H9 (cell line): ENCODE data around the gene ARMS2. TPM values are rescaled to one million over a fixed set of nuclear protein-coding genes. Genes with fewer than 3 reads are reported as not detected.

Experiments used
- DNase-seq: peaks from one replicate; pipeline ENCODE4 v3.0.0-alpha.2; 2017
- H2AFZ ChIP-seq: one replicate; pipeline ENCODE4 v1.6.1; 2013; ENCODE audit warnings: mild to moderate bottlenecking, low read length, control low read depth, moderate library complexity
- H2AK5ac ChIP-seq: 2 replicates; pipeline ENCODE4 v1.6.1; 2013; ENCODE audit warnings: low read length, control low read depth, mixed read lengths; ENCODE audit not compliant: insufficient read length
- H2BK120ac ChIP-seq: one replicate; pipeline ENCODE4 v1.6.1; 2013; ENCODE audit warnings: low read depth, mild to moderate bottlenecking, low read length, control low read depth, inconsistent platforms; ENCODE audit not compliant: poor library complexity, severe bottlenecking
- H2BK12ac ChIP-seq: 2 replicates; pipeline ENCODE4 v1.6.1; 2013; ENCODE audit warnings: low read length, control low read depth, mixed read lengths, low read depth; ENCODE audit not compliant: insufficient read length
- H2BK15ac ChIP-seq: 2 replicates; pipeline ENCODE4 v1.6.1; 2013; ENCODE audit warnings: low read depth, low read length, control low read depth
- H2BK20ac ChIP-seq: one replicate; pipeline ENCODE4 v1.6.1; 2013; ENCODE audit warnings: low read depth, mild to moderate bottlenecking, low read length, control low read depth, inconsistent platforms; ENCODE audit not compliant: poor library complexity, severe bottlenecking
- H2BK5ac ChIP-seq: 2 replicates; pipeline ENCODE4 v1.6.1; 2013; ENCODE audit warnings: low read length, control low read depth, mixed read lengths; ENCODE audit not compliant: insufficient read length
- H3K14ac ChIP-seq: 2 replicates; pipeline ENCODE4 v1.6.1; 2013; ENCODE audit warnings: low read length, control low read depth; ENCODE audit not compliant: insufficient read depth
- H3K18ac ChIP-seq: 2 replicates; pipeline ENCODE4 v1.6.1; 2013; ENCODE audit warnings: low read depth, mild to moderate bottlenecking, mixed read lengths, low read length, control low read depth; ENCODE audit not compliant: insufficient read length
- H3K23ac ChIP-seq: 2 replicates; pipeline ENCODE4 v1.6.1; 2013; ENCODE audit warnings: low read length, control low read depth, mixed read lengths, low read depth; ENCODE audit not compliant: insufficient read length
- H3K23me2 ChIP-seq: 2 replicates; pipeline ENCODE4 v1.6.1; 2013; ENCODE audit warnings: low read depth, mild to moderate bottlenecking, mixed read lengths, low read length, control low read depth; ENCODE audit not compliant: insufficient read length, poor library complexity, severe bottlenecking
- H3K27ac ChIP-seq: 2 replicates; pipeline ENCODE4 v1.5.1; 2013; ENCODE audit warnings: low read length, control low read depth, mixed read lengths, low read depth; ENCODE audit not compliant: insufficient read length
- H3K27me3 ChIP-seq: 2 replicates; pipeline ENCODE4 v1.6.1; 2013; ENCODE audit warnings: low read length, control low read depth, inconsistent platforms; ENCODE audit not compliant: insufficient read depth
- H3K4ac ChIP-seq: 2 replicates; pipeline ENCODE4 v1.6.1; 2013; ENCODE audit warnings: low read depth, mild to moderate bottlenecking, control low read depth, inconsistent platforms, low read length, moderate library complexity
- H3K4me1 ChIP-seq: 2 replicates; pipeline ENCODE4 v1.6.1; 2013; ENCODE audit warnings: low read length, control low read depth, inconsistent platforms; ENCODE audit not compliant: insufficient read depth
- H3K4me2 ChIP-seq: 2 replicates; pipeline ENCODE4 v1.6.1; 2013; ENCODE audit warnings: low read length, control low read depth, mixed read lengths; ENCODE audit not compliant: insufficient read length, insufficient read depth
- H3K56ac ChIP-seq: 2 replicates; pipeline ENCODE4 v1.6.1; 2013; ENCODE audit warnings: low read depth, mild to moderate bottlenecking, mixed read lengths, low read length, control low read depth; ENCODE audit not compliant: insufficient read length
- H3K79me1 ChIP-seq: 2 replicates; pipeline ENCODE4 v1.6.1; 2013; ENCODE audit warnings: low read depth, mild to moderate bottlenecking, moderate library complexity, low read length, control low read depth, inconsistent platforms; ENCODE audit not compliant: insufficient read depth, poor library complexity, severe bottlenecking
- H3K79me2 ChIP-seq: 2 replicates; pipeline ENCODE4 v1.6.1; 2013; ENCODE audit warnings: low read length, control low read depth, inconsistent platforms; ENCODE audit not compliant: insufficient read depth
- H3K9ac ChIP-seq: 2 replicates; pipeline ENCODE4 v1.6.1; 2013; ENCODE audit warnings: low read length, control low read depth, mixed read lengths; ENCODE audit not compliant: insufficient read length; ENCODE audit errors: extremely low read depth
- H3K9me3 ChIP-seq: one replicate; pipeline ENCODE4 v1.6.1; 2013; ENCODE audit warnings: low read depth, low read length, inconsistent platforms; ENCODE audit not compliant: control insufficient read depth
- H3T11ph ChIP-seq: one replicate; pipeline ENCODE4 v1.6.1; 2013; ENCODE audit warnings: mild to moderate bottlenecking, low read length, control low read depth, inconsistent platforms
- H4K20me1 ChIP-seq: one replicate; pipeline ENCODE4 v1.6.1; 2013; ENCODE audit not compliant: control insufficient read depth, insufficient read length, insufficient read depth
- H4K5ac ChIP-seq: 2 replicates; pipeline ENCODE4 v1.6.1; 2013; ENCODE audit warnings: low read depth, mild to moderate bottlenecking, mixed read lengths, low read length, control low read depth; ENCODE audit not compliant: insufficient read length
- H4K8ac ChIP-seq: replicated peaks from 2 replicates; pipeline ENCODE4 v1.6.1; 2013; ENCODE audit warnings: low read length, control low read depth, mixed read lengths, low read depth; ENCODE audit not compliant: insufficient read length
- H4K91ac ChIP-seq: 2 replicates; pipeline ENCODE4 v1.6.1; 2013; ENCODE audit warnings: low read depth, mild to moderate bottlenecking, moderate library complexity, mixed read lengths, low read length, control low read depth; ENCODE audit not compliant: insufficient read length
- H3K27ac Mint-ChIP-seq, 3 experiments: 2 replicates in 2 of 3; 3 replicates in 1 of 3; pipeline ENCODE4 v1.8.0; 2020 to 2021; ENCODE audit warnings: mixed read lengths in 3 of 3, mild to moderate bottlenecking in 1 of 3, moderate library complexity in 1 of 3
- H3K27me3 Mint-ChIP-seq: 2 replicates; pipeline ENCODE4 v1.8.0; 2021; ENCODE audit warnings: low read depth, mild to moderate bottlenecking, moderate library complexity, mixed read lengths
- H3K36me3 Mint-ChIP-seq, 3 experiments: 2 replicates in 2 of 3; 3 replicates in 1 of 3; pipeline ENCODE4 v1.8.0; 2020 to 2021; ENCODE audit warnings: low read depth in 3 of 3, mixed read lengths in 3 of 3; ENCODE audit not compliant: insufficient read depth in 1 of 3
- H3K4me1 Mint-ChIP-seq, 2 experiments: 2 replicates each; pipeline ENCODE4 v1.8.0; 2020; ENCODE audit warnings: mixed read lengths in 2 of 2
- H3K4me3 Mint-ChIP-seq, 2 experiments: 2 replicates in 1 of 2; 3 replicates in 1 of 2; pipeline ENCODE4 v1.8.0; 2020 to 2021; ENCODE audit warnings: mild to moderate bottlenecking in 2 of 2, mixed read lengths in 2 of 2, moderate library complexity in 1 of 2
- H3K9me3 Mint-ChIP-seq, 2 experiments: 2 replicates in 1 of 2; 3 replicates in 1 of 2; pipeline ENCODE4 v1.8.0; 2020; ENCODE audit warnings: mild to moderate bottlenecking in 2 of 2, mixed read lengths in 2 of 2, moderate library complexity in 1 of 2
- WGBS: extraction: QIAGEN DNeasy Blood & Tissue Kit; methylation state at CpG from one replicate; pipeline ENCODE4 v1.1.7; 2013; ENCODE audit warnings: missing lambda C conversion rate, low lambda C conversion rate, mixed read lengths; ENCODE audit not compliant: insufficient read length; ENCODE audit errors: extremely low coverage; 5-methylcytosine and 5-hydroxymethylcytosine counted together
- total RNA-seq: library from RNA; stranded (reverse); gene quantifications from 2 replicates; pipeline ENCODE4 v1.2.1, GENCODE V29; 2021
- TF ChIP-seq, protein P1 (sequence below): fragments of 200-600 bp; sonication (generic); conservative IDR thresholded peaks from 3 replicates; pipeline ENCODE4 v1.8.0; 2021; ENCODE audit warnings: antibody characterized with exemption, mild to moderate bottlenecking

Gene ARMS2
- total RNA-seq, 1 experiment from 2014 or later = not detected

DNA sequence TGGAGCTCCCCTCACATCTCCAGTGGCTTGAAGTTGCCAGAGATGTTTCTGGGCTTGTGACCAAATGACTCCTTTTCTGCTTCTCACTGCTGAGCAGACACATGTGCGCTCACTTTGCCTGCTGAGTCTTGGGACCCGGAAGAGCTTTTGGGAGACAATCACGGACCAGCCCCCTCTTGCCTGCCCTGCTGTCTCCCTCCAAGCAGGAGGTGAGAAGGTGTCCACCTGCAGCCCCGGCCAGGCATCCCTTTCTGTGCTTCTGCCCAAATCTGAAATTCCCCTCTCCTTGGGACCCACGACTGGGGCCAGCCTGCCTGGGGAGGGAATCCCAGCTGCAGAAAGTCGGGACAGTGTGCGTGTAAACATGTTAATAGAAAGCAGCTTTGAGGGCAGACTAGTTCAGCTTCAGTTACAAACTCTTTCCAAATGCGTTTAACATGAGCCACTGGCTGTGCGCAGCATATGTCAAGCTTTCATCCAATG, 38.6 kb downstream of the ARMS2 start:
- no peak overlapping the region for H2BK12ac ChIP-seq
- no peak overlapping the region for H3K27ac ChIP-seq
- H2BK15ac ChIP-seq = no peak overlapping the region
- no peak overlapping the region for H2BK5ac ChIP-seq
- no peaks in the 10 kb centered on the region for H3K27me3 ChIP-seq
- no peak overlapping the region for H3K4ac ChIP-seq
- no CpG with 5 or more reads among the region's 9 CpGs for WGBS
- H4K5ac ChIP-seq = no peak overlapping the region
- H3K4me2 ChIP-seq = no peak overlapping the region
- H3K36me3 Mint-ChIP-seq = no peaks in the 10 kb centered on the region; a peak in 1 of 7 replicates
- H3K56ac ChIP-seq = no peak overlapping the region
- no peaks in the 10 kb centered on the region for H3K9me3 Mint-ChIP-seq
- no peak overlapping the region for H2BK20ac ChIP-seq
- peak overlapping the region in 1 of 3 experiments; percentile 15; a peak in 2 of 7 replicates for H3K27ac Mint-ChIP-seq
- no peaks in the 10 kb centered on the region for H3K9me3 ChIP-seq
- no peaks in the 10 kb centered on the region for H3K4me1 ChIP-seq
- no peak overlapping the region for H2BK120ac ChIP-seq
- DNase-seq = no peak
- H3K27me3 Mint-ChIP-seq = peaks cover 2% of the 10 kb centered on the region; the same call in 1 of the 2 replicates
- H4K91ac ChIP-seq = no peak overlapping the region
- no peak overlapping the region for H3T11ph ChIP-seq
- H3K14ac ChIP-seq = no peak overlapping the region
- no peaks in the 10 kb centered on the region for H3K23me2 ChIP-seq
- H3K23ac ChIP-seq = no peak overlapping the region
- no peaks in the 10 kb centered on the region for H3K79me2 ChIP-seq
- H2AK5ac ChIP-seq = no peak overlapping the region
- TF ChIP-seq, protein P1, sequence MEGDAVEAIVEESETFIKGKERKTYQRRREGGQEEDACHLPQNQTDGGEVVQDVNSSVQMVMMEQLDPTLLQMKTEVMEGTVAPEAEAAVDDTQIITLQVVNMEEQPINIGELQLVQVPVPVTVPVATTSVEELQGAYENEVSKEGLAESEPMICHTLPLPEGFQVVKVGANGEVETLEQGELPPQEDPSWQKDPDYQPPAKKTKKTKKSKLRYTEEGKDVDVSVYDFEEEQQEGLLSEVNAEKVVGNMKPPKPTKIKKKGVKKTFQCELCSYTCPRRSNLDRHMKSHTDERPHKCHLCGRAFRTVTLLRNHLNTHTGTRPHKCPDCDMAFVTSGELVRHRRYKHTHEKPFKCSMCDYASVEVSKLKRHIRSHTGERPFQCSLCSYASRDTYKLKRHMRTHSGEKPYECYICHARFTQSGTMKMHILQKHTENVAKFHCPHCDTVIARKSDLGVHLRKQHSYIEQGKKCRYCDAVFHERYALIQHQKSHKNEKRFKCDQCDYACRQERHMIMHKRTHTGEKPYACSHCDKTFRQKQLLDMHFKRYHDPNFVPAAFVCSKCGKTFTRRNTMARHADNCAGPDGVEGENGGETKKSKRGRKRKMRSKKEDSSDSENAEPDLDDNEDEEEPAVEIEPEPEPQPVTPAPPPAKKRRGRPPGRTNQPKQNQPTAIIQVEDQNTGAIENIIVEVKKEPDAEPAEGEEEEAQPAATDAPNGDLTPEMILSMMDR = no peak
- H3K18ac ChIP-seq = no peak overlapping the region
- H3K79me1 ChIP-seq = no peaks in the 10 kb centered on the region
- no peak overlapping the region for H3K9ac ChIP-seq
- no peaks in the 10 kb centered on the region for H4K20me1 ChIP-seq
- H3K4me1 Mint-ChIP-seq = peaks cover 5 to 15% of the 10 kb centered on the region in 2 experiments
- no peak overlapping the region for H3K4me3 Mint-ChIP-seq
- H2AFZ ChIP-seq = no peak overlapping the region
- no peak overlapping the region for H4K8ac ChIP-seq
